Measurements from ENCODE around the gene TSHR.

DNA sequence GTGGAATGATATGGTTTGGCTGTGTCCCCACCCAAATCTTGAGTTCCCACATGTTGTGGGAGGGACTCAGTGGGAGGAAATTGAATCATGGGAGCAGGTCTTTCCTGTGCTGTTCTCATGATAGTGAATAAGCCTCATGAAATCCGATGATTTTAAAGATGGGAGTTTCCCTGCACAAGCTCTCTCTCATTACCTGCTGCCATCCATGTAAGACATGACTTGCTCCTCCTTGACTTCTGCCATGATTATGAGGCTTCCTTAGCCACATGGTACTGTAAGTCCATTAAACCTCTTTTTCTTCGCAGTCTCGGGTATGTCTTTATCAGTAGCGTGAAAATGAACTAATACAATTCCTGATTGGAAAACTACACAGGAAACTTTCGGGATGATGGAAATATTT is 100.5 kb downstream of the TSHR start:
- TF ChIP-seq POLR2AphosphoS5 (IDR thresholded peaks at IDR 0.05) (no peak), CTCF (IDR thresholded peaks at IDR 0.05) (no peak)
